Measurements from ENCODE around the gene CDH11.

CDH11 gene

DNA sequence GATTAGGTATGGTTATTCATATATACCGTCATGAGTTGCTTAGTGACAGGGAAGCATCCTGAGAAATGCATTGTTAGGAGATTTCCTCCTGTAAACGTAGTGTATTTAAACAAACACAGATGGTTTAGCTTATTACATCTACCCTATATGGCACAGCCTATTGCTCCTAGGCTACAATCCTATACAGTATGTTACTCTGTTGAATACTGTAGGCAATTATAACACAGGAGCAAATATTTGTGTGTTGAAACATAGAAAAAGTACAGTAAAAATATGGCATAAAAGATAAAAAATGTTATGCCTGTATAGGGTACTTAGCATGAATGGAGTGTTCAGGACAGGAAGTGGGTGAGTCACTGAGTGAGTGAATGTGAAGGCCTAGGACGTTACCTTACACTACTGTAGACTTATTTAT is 157.7 kb downstream of the CDH11 start:
- H3K9me3 ChIP-seq (ENCODE audit: control insufficient read depth, insufficient read depth, low read length), result no peaks in the 10 kb centered on the region
- no peak overlapping the region for H3K9ac ChIP-seq (ENCODE audit: low read depth, low read length)
- no peaks in the 10 kb centered on the region for H3K36me3 ChIP-seq (ENCODE audit: control insufficient read depth, insufficient read depth, low read length)
- no peaks in the 10 kb centered on the region for H3K4me1 ChIP-seq (ENCODE audit: control insufficient read depth, insufficient read depth, low read length)
- no peaks in the 10 kb centered on the region for H3K27me3 ChIP-seq (ENCODE audit: control insufficient read depth, insufficient read depth, low read length)
- no peak overlapping the region for H3K4me3 ChIP-seq (ENCODE audit: low read depth, low read length)

DNA sequence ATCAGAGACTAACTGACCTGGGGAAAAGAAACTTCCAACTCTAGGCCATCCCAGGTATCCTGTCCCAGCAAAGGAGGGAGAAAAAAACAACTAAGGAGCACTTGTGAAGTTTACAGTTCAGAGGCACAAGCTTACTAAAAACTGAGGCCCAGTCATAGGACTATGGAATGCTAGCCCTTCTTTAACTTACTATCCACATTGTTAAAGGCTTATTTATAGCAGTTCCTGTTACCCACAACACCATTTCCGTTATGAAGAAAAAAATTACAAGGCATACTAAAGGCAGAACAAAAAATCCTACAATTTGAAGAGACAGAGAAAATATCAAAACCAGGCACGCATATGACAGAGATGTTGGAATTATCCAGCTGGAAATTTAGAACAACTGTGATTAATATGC is 159.1 kb downstream of the CDH11 start:
- H3K4me1 ChIP-seq (ENCODE audit: control insufficient read depth, insufficient read depth, low read length), result no peaks in the 10 kb centered on the region
- H3K4me3 ChIP-seq (ENCODE audit: low read depth, low read length), result no peak overlapping the region
- H3K9me3 ChIP-seq (ENCODE audit: control insufficient read depth, insufficient read depth, low read length), result no peaks in the 10 kb centered on the region
- H3K36me3 ChIP-seq (ENCODE audit: control insufficient read depth, insufficient read depth, low read length), result no peaks in the 10 kb centered on the region
- no peak overlapping the region for H3K9ac ChIP-seq (ENCODE audit: low read depth, low read length)
- no peaks in the 10 kb centered on the region for H3K27me3 ChIP-seq (ENCODE audit: control insufficient read depth, insufficient read depth, low read length)

DNA sequence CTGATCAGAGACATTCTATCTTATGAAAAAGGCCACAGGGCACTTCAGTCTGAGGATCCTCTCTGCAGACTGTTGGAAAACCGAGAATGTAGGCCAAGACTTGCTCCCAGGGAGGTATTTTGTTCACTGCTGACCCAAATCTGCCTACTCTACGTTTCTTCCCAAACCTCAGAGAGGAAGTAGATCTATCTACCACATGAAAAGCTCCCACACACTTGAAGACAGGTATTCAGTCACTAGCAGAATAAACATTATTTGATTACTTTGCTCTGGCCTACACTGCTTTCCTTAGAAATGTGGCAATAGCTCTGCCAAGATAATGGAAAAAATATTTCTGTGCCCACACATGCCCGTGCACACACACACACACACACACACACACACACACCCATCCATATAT is 164.6 kb downstream of the CDH11 start:
- H3K9me3 ChIP-seq (ENCODE audit: control insufficient read depth, insufficient read depth, low read length), result no peaks in the 10 kb centered on the region
- H3K4me1 ChIP-seq (ENCODE audit: control insufficient read depth, insufficient read depth, low read length), result no peaks in the 10 kb centered on the region
- no peaks in the 10 kb centered on the region for H3K36me3 ChIP-seq (ENCODE audit: control insufficient read depth, insufficient read depth, low read length)
- H3K9ac ChIP-seq (ENCODE audit: low read depth, low read length), result no peak overlapping the region
- no peaks in the 10 kb centered on the region for H3K27me3 ChIP-seq (ENCODE audit: control insufficient read depth, insufficient read depth, low read length)
- H3K4me3 ChIP-seq (ENCODE audit: low read depth, low read length), result no peak overlapping the region

DNA sequence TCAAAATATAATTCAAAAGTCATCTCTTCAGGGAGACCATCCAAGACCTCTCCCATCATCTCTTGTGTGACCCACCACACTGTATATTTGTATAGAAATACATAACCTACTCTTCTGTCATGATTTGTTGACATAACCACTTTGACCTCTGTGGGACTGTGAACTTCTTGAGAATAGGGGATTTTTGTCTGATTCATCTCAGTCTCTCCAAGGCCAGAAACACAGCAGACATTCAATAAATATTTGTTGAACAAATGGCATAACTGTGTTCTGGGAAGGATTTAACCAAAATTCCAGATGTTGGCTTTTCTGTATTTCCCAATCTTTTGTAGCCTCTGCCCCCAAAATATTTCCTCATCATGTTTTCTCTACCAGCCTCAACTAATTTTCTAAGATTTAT is 169.7 kb downstream of the CDH11 start:
- H3K36me3 ChIP-seq (ENCODE audit: control insufficient read depth, insufficient read depth, low read length), result no peaks in the 10 kb centered on the region
- no peaks in the 10 kb centered on the region for H3K27me3 ChIP-seq (ENCODE audit: control insufficient read depth, insufficient read depth, low read length)
- H3K9me3 ChIP-seq (ENCODE audit: control insufficient read depth, insufficient read depth, low read length), result no peaks in the 10 kb centered on the region
- no peak overlapping the region for H3K4me3 ChIP-seq (ENCODE audit: low read depth, low read length)
- H3K9ac ChIP-seq (ENCODE audit: low read depth, low read length), result no peak overlapping the region
- H3K4me1 ChIP-seq (ENCODE audit: control insufficient read depth, insufficient read depth, low read length), result no peaks in the 10 kb centered on the region

DNA sequence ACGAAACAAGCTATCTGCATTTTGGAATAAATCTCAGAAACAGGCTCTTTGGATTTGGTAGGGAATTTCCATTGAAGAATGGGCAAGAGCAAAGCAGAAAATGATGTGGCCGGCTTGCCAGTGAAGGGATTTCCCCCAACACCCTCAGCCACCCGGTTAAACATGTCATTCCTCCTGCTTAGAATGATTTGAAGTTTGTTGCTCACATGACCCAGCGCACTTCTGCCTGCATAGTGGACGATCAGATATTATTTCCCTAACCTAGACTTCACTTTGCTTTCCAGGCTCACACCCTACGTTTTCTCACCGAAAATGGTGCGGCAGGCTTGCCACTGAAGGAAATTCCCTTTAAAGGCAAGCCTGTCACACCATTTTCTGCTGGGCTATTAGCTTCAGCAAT is 170.7 kb downstream of the CDH11 start:
- Histone ChIP-seq H3K9ac (ENCODE audit: low read depth, low read length) (no peak overlapping the region), H3K27me3 (ENCODE audit: control insufficient read depth, insufficient read depth, low read length) (no peaks in the 10 kb centered on the region), H3K36me3 (ENCODE audit: control insufficient read depth, insufficient read depth, low read length) (no peaks in the 10 kb centered on the region), H3K4me3 (ENCODE audit: low read depth, low read length) (no peak overlapping the region), H3K9me3 (ENCODE audit: control insufficient read depth, insufficient read depth, low read length) (no peaks in the 10 kb centered on the region), H3K4me1 (ENCODE audit: control insufficient read depth, insufficient read depth, low read length) (no peaks in the 10 kb centered on the region)

DNA sequence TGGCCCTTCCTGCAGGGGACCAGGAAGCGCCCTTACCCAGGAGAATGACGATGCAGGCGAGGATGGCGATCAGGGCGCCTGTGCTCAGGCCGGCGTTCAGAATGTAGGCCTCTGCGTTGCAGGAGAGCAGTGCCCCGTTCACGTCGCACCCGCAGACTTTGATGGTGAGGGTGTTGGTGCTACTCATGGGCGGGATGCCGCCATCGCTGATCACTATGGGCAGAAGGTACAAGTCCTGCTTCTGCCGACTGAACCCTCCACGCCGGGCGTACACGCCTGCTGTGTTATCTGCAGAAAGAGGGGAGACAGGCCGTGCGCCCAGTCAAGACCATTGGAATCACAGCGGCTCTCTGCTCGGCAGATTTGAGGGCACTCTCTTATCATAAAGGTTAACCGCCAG is 171.1 kb downstream of the CDH11 start:
- Histone ChIP-seq H3K27me3 (ENCODE audit: control insufficient read depth, insufficient read depth, low read length) (no peaks in the 10 kb centered on the region), H3K9me3 (ENCODE audit: control insufficient read depth, insufficient read depth, low read length) (no peaks in the 10 kb centered on the region), H3K9ac (ENCODE audit: low read depth, low read length) (no peak overlapping the region), H3K4me3 (ENCODE audit: low read depth, low read length) (no peak overlapping the region), H3K36me3 (ENCODE audit: control insufficient read depth, insufficient read depth, low read length) (no peaks in the 10 kb centered on the region), H3K4me1 (ENCODE audit: control insufficient read depth, insufficient read depth, low read length) (no peaks in the 10 kb centered on the region)

DNA sequence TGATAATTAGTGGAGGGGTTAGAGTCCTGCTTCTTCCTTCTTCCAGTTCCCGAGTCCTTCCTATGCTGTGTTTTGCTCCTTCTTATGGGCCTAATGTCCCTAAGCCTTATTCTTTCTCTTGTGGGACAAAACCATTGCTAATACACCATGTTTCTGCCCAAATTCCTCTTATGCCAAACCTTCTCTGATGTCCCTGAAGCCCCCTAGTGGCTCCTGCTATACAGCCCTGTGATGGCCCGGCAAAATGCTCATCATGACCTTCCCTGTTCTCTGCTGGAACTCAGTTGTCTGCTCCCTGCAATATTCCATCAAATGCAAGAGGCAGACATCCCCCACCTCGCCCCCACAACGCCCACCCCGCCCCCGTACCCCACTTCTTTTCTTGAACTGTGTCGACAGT is 171.6 kb downstream of the CDH11 start:
- Histone ChIP-seq H3K9me3 (ENCODE audit: control insufficient read depth, insufficient read depth, low read length) (no peaks in the 10 kb centered on the region), H3K9ac (ENCODE audit: low read depth, low read length) (no peak overlapping the region), H3K4me3 (ENCODE audit: low read depth, low read length) (no peak overlapping the region), H3K4me1 (ENCODE audit: control insufficient read depth, insufficient read depth, low read length) (no peaks in the 10 kb centered on the region), H3K36me3 (ENCODE audit: control insufficient read depth, insufficient read depth, low read length) (no peaks in the 10 kb centered on the region), H3K27me3 (ENCODE audit: control insufficient read depth, insufficient read depth, low read length) (no peaks in the 10 kb centered on the region)

DNA sequence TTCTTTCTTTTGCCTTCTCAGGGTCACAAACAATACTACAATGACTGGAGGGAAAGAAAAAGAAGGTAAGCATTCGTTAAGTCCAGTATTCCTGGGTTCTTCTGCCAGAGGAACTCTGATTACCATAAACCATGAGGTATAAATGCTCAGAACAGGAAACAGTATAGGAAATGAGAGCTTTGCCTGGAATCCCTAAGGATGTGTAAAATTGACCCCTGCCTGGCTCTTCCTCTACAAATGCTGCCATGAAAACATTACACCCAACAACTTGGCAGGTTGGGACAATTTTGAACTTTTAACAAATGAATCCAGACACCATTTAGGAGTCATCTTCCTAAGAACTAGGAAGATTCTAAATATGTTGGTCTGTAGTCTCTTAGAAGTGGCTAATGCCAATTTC is 173.8 kb downstream of the CDH11 start:
- Histone ChIP-seq H3K9ac (ENCODE audit: low read depth, low read length) (no peak overlapping the region), H3K36me3 (ENCODE audit: control insufficient read depth, insufficient read depth, low read length) (no peaks in the 10 kb centered on the region), H3K4me3 (ENCODE audit: low read depth, low read length) (no peak overlapping the region), H3K27me3 (ENCODE audit: control insufficient read depth, insufficient read depth, low read length) (no peaks in the 10 kb centered on the region), H3K9me3 (ENCODE audit: control insufficient read depth, insufficient read depth, low read length) (no peaks in the 10 kb centered on the region), H3K4me1 (ENCODE audit: control insufficient read depth, insufficient read depth, low read length) (no peaks in the 10 kb centered on the region)

DNA sequence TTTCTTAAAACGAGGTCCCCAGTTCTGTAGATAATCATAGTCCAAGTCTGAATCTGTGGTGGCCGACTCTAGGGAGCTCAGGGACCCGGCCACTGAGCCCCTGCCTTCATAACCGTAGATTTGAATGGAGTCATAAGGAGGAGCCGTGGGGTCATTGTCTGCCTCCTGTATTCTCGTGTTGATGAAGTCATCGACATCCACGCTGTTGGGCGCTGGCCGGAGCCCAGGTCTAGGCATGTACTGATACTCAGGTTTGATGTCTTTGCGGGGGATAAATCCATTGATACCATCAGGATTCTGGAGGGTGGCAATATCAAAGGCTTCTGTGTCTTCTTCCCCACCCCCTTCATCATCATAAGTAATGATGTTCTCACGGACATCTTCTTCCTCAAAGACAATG is 174.2 kb downstream of the CDH11 start:
- Histone ChIP-seq H3K9me3 (ENCODE audit: control insufficient read depth, insufficient read depth, low read length) (no peaks in the 10 kb centered on the region), H3K9ac (ENCODE audit: low read depth, low read length) (no peak overlapping the region), H3K4me3 (ENCODE audit: low read depth, low read length) (no peak overlapping the region), H3K36me3 (ENCODE audit: control insufficient read depth, insufficient read depth, low read length) (no peaks in the 10 kb centered on the region), H3K27me3 (ENCODE audit: control insufficient read depth, insufficient read depth, low read length) (no peaks in the 10 kb centered on the region), H3K4me1 (ENCODE audit: control insufficient read depth, insufficient read depth, low read length) (no peaks in the 10 kb centered on the region)

DNA sequence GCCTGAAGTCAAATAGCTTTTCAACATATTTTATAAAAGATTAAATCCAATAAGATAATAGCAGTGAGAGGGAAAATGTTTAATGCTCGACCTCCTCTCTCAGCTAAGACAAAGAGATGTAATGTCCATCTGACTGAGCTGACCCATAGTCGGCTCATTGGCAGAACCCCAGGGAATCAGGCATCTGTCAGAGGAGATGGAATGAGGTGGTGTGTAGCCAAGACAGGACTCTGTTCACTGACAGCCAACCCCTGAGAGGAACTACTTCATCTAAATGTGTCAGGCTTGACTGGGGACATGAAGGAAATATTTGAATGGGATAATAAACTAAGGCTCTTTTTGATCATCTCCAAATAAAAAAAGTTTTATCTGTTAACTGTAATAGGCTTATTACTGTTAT is 188.0 kb downstream of the CDH11 start:
- Histone ChIP-seq H3K27me3 (ENCODE audit: control insufficient read depth, insufficient read depth, low read length) (no peaks in the 10 kb centered on the region), H3K4me1 (ENCODE audit: control insufficient read depth, insufficient read depth, low read length) (no peaks in the 10 kb centered on the region), H3K9ac (ENCODE audit: low read depth, low read length) (no peak overlapping the region), H3K4me3 (ENCODE audit: low read depth, low read length) (no peak overlapping the region), H3K9me3 (ENCODE audit: control insufficient read depth, insufficient read depth, low read length) (no peaks in the 10 kb centered on the region), H3K36me3 (ENCODE audit: control insufficient read depth, insufficient read depth, low read length) (no peaks in the 10 kb centered on the region)

DNA sequence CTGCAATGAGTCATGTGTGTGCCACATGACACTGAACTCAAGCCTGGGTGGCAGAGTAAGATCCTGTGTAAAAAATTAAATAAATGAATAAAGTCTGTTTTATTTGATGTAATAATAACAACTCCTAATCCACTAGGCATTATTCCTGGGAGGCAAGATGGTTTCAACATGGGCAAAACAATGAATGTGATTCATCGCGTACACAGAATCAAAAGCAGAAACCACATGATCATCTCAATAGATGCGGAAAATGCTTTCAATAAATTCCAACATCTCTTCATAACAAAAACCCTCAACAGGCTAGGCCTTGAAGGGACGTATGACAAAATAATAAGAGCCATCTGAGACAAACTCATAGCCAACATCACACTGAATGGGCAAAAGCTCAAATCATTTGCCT is 195.4 kb downstream of the CDH11 start:
- Histone ChIP-seq H3K36me3 (ENCODE audit: control insufficient read depth, insufficient read depth, low read length) (no peaks in the 10 kb centered on the region), H3K4me1 (ENCODE audit: control insufficient read depth, insufficient read depth, low read length) (no peaks in the 10 kb centered on the region), H3K9ac (ENCODE audit: low read depth, low read length) (no peak overlapping the region), H3K9me3 (ENCODE audit: control insufficient read depth, insufficient read depth, low read length) (no peaks in the 10 kb centered on the region), H3K4me3 (ENCODE audit: low read depth, low read length) (no peak overlapping the region), H3K27me3 (ENCODE audit: control insufficient read depth, insufficient read depth, low read length) (no peaks in the 10 kb centered on the region)

DNA sequence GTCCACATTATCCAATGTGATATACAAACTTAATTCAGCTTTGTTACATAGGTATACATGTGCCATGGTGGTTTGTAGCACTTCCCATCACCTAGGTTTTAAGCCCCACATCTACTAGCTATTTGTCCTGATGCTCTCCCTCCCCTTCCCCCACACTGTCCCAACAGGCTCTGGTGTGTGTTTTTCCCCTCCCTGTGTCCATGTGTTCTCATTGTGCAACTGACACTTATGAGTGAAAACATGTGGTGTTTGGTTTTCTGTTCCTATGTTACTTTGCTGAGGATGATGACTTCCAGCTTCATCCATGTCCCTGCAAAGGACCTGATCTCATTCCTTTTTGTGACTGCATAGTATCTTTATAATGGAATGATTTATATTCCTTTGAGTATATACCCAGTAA is 196.7 kb downstream of the CDH11 start:
- H3K27me3 ChIP-seq (ENCODE audit: control insufficient read depth, insufficient read depth, low read length), result no peaks in the 10 kb centered on the region
- H3K4me3 ChIP-seq (ENCODE audit: low read depth, low read length), result no peak overlapping the region
- no peaks in the 10 kb centered on the region for H3K36me3 ChIP-seq (ENCODE audit: control insufficient read depth, insufficient read depth, low read length)
- H3K9me3 ChIP-seq (ENCODE audit: control insufficient read depth, insufficient read depth, low read length), result no peaks in the 10 kb centered on the region
- no peaks in the 10 kb centered on the region for H3K4me1 ChIP-seq (ENCODE audit: control insufficient read depth, insufficient read depth, low read length)
- H3K9ac ChIP-seq (ENCODE audit: low read depth, low read length), result no peak overlapping the region

DNA sequence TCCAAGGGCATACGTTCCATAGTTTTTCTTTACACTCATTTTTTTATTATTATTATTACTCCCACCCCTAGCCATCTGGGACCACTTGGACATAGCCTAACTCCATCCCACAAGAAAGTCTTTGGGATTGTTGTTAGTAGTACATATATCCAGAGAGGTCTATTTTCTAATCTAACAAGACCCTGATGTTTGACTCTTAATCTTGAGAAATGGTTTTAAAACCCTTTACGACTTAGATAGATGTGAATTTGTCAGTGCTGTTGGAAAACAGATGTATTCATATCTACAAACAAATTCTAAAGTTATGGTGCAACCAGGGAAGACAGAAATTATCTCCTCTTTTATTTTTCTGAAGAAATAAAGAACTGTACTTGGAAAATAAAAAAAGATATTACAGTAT is 197.8 kb downstream of the CDH11 start:
- Histone ChIP-seq H3K4me1 (ENCODE audit: control insufficient read depth, insufficient read depth, low read length) (no peaks in the 10 kb centered on the region), H3K4me3 (ENCODE audit: low read depth, low read length) (no peak overlapping the region), H3K9ac (ENCODE audit: low read depth, low read length) (no peak overlapping the region)

More for the DNA sequence above, 197.8 kb downstream of the CDH11 start:
- H3K36me3 ChIP-seq (ENCODE audit: control insufficient read depth, insufficient read depth, low read length), result no peaks in the 10 kb centered on the region
- no peaks in the 10 kb centered on the region for H3K27me3 ChIP-seq (ENCODE audit: control insufficient read depth, insufficient read depth, low read length)
- H3K9me3 ChIP-seq (ENCODE audit: control insufficient read depth, insufficient read depth, low read length), result no peaks in the 10 kb centered on the region

Data from iPS-15b (cell line).